ENCODE measurements around the gene TRNT1.

- TF ChIP-seq CTCF (IDR thresholded peaks at IDR 0.05; ENCODE audit: low read length) (no peak), EZH2 (IDR thresholded peaks at IDR 0.05; ENCODE audit: borderline replicate concordance, low read length) (no peak)
Measured at GRCh38 chr3:3160826-3161225, 34.1 kb downstream of the TRNT1 start.

All from OCI-LY1 (cell line).